Dermis microvascular lymphatic vessel endothelial cell (primary cell): ENCODE results near the gene TMEM269. TPM values are rescaled to one million over a fixed set of nuclear protein-coding genes. Genes with fewer than 3 reads are reported as not detected.
"Not testable (repeated sequence)": the region's sequence is repeated elsewhere in the genome, so short reads cannot be mapped to it uniquely, and the experiment has no call there.

Source experiments
- DNase-seq, 2 donors: peaks; one replicate each; pipeline versions ENCODE4 v3.0.0 to v3.0.0-alpha.2; 2010; ENCODE audit warnings: low read depth in 2 of 2
- total RNA-seq: library from RNA; depleted of rRNA; stranded (reverse); fragments of >200 nt; gene quantifications from 2 replicates; pipeline ENCODE4 v1.2.1, GENCODE V29; 2014

Gene TMEM269
- total RNA-seq, 1 donor from 2014 or later = not detected

DNA sequence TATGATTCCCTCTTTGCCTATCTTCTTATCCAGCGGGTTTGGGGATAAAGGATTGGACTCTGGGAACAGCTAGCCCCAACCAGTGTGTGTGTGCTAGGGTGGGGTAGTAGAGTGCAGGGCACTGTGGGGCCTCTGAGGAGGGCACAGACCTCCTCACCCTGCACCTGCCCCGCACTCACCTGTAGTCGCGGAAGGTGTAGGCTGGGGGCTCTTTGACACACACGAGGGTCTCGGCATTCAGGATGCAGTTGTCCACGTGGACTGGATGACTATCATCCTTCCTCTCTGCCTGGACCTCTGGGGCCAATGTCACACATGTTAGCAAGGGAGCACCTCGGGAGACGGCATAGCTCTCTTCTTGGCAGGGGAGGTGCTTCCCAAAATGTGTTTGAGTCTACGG, 36.8 kb upstream of the TMEM269 start:
- no peak for DNase-seq

DNA sequence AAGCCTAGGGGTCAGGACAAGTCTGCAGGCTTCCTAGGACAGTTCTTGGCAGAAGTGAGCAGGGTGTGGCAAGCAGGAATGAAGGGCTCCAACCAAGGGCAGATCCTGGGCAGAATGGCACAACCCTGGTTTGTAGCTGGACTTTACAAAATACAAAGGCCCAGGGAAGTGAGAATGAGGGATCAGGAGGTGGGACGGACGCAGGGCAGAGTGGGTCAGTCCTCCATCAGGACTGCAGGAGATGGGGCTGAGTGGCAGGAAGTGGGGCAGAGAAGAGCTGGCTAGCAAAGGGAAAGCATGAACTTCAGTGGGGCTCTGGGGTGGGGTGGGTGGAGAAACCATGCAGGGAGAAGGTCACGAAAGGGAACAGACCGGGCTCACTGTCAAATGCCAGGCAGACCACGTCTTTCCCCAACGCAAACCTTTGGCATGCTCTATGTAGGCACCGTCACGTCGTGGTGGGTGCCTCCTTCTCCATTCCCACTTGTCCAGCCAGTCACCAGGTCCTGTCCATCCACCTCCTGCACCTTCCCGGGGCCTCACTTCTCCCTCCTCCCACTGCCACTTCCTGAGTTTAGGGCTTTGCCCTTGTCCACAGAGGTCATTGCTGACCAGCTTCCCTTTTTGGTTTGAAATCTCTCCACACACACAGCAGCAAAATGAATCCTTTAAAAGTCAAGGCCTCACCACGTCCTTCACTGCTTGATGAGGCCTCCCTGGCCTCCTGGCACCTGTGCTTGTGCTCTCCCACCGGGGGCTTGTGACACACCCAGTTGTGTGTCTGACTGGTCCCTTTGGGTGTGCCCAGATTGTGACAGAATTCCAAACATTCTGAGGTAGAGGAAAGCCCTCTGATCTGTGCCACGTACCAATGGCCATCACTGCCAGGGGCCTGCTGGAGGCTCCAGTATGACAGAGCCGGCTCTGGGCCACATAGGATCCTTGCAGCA, 36.1 kb upstream of the TMEM269 start:
- DNase-seq = no peak

DNA sequence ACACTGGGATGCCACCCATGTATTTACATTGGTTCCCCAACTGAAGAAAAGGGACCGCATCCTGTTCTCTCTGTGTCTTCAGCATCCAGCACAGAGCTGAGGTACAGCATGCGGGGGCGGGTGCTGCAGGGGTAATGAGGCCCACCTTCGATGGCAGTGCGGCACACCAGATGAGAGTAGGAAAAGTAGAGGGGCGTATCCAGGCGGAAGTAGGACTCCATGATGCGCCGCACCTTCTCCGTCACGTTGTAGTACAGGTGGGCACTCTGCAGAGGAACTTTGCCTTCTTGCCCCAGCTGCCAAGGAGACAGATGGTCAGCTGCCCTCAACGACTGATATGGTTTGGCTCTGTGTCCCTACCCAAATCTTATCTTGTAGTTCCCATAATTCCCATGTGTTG, 34.8 kb upstream of the TMEM269 start:
- DNase-seq = no peak

DNA sequence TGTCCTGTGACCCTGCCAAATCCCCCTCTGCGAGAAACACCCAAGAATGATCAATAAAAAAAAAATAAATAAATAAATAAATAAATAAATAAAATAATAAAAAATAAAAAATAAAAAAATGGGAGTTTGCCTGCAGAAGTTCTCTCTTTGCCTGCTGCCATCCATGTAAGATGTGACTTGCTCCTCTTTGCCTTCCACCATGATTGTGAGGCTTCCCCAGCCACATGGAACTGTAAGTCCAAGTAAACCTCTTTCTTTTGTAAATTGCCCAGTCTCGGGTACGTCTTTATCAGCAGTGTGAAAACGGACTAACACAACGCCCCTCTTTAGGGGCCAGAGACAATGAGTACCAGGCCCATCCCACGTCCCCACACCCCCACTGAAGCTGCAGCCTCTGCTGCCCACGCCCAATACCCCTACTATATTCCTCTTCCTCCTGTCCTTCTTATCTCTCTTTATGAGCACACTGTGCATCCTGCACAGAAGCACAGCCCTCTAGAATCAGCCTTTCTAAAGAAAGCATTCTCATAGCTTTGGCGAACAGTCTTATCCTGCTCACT, 33.2 kb upstream of the TMEM269 start:
- not testable (repeated sequence) for DNase-seq

DNA sequence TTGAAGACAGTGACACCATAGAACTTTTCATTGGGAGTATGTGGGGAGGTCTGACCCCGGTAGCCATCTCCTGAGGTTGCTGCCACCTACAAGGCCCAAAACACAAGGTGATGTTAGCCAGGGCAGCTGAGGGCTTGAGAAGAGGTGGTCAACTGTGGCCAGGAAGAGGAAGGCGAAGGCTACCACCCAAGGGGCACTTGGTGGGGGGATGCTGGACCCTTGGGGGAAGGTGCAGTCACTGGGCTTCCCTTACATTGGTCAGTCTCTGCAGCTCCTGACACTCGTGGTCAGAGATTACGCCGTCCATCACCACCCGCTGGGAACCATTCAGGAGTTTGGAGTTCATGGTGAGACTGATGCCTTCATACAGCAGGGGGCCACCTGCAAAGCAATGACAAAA, 32.5 kb upstream of the TMEM269 start:
- no peak for DNase-seq

DNA sequence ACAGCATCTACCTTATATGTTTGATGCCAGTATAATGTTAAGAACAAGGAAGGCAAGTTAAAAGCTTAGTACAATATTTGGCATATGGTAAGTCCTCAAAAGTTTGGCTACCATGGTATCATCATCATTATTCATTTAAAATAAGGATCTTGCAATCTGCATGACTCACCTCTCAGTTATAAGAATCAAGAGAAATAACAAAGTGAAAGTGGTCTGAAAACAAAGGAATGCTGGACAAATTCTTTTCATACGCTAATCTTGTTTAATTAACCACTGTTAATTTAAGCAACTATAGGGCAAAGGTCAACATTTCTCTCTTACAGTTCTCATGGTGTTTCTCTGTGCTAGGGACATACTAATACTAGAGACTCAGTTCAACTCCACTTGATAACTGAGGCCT, 31.7 kb upstream of the TMEM269 start:
- DNase-seq = no peak

DNA sequence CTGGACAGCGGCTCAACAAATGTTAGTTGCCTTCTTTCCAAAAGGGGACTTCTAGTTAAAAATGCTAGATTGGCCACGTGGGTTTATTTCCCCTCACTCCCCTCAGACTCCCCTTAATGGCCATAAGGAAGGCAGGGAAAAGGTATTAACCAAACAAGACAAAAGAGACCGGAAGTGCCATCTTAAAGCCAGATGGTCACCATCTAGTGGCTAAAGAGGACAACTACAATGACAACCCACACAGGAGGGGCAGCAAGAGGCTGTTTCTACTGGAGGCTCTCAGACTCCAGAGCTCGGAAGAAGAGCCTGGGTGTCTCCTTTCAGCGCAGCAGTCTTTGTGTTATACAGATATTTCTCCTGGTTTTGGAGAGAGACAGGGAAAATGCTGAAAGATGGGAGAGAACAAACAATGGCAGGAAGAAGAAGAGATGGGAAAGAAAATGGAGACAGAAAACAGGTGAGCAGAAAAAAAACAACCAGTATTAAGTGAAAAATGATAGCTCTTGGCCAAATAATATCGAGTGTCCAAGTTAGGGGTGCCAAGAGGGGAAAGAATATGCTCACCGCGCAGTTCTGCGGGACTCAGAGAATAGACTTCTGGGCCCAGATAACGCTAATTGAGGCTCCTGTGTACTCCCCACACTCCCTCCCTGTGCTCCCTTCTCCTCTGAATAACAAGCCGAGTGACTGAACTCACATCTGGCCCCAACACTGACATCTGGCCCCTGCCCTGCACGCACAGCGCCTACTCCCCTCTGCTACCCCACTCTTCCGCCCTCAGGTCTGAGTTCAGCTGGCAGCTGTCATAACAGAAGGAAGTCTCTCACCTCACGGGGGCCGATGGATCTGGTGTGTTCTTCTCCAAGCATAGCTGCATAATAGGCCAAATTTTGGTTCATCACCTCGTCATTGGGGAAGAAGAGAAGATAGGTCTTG, 27.6 kb upstream of the TMEM269 start:
- DNase-seq = peak; percentile 56 to 74

DNA sequence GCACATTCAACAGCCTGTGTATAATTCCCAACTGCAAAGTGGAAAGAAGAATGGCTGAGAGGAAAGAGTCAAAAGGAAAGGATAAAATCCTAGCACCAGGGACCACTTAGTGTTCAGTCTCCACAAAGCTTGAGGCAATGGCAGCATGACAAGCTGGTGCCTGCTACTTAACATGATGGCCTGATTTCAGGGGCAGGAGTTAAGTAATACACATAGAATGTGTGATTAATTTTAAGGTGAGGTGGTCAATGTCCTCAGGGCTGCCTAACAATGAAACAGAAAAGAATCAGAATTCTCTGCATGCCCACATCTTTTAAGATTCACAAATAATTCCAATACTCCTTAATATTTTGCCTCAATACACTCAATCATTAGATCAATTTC, 26.9 kb upstream of the TMEM269 start:
- DNase-seq = no peak

DNA sequence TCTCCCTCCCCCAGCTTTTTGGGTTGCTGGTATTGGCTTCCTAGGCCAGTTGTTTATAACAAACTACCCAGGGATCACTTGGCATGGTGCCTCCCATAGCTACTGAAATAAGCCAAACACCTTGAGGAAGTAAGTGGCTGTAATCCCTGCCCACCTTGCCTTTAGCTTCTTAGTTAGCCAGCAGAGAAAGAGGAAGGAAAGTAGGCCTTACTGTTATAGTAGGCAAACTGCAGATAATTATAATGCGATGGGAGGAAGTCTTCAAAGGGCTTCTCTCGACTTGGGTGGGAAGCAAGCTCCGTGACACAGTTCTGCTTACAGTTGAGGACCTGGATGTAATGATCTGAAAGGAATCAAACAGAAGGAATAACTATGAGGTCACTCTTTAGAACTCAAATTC, 26.1 kb upstream of the TMEM269 start:
- no peak for DNase-seq

DNA sequence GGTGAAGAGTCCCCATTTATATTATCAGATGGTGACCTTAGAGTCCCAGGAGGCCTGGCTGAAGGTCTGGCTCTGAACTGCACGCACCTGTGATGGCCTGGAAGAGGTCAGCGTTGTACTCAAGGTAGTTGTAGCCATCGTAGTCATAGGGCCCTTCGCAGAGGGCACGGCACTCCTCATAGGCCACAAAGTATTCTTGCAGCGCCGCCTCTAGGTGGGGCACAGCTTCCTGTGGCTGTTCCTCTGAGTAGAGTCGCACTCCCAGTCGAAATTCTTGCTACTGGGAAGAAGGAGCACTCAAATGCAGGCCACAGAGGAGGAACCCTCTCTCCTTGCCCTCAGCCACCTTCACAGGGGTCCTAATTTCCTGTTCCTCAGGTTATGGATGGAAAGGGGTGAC, 25.7 kb upstream of the TMEM269 start:
- no peak for DNase-seq

DNA sequence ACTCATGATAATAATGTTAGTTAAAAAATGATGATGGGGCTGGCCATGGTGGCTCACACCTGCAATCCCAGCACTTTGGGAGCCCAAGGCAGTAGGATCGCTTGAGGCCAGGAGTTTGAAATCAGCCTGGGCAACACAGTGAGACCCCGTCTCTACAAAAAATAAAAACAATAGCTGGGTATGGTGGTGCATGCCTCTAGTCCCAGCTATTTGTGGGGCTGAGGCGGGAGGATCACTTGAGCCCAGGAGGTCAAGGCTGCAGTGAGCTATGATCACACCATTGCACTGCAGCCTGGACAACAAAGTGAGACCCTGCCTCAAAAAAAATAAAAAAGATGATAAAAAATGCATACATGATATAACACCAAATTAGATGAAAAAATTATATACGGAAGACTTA, 23.2 kb upstream of the TMEM269 start:
- DNase-seq = no peak

DNA sequence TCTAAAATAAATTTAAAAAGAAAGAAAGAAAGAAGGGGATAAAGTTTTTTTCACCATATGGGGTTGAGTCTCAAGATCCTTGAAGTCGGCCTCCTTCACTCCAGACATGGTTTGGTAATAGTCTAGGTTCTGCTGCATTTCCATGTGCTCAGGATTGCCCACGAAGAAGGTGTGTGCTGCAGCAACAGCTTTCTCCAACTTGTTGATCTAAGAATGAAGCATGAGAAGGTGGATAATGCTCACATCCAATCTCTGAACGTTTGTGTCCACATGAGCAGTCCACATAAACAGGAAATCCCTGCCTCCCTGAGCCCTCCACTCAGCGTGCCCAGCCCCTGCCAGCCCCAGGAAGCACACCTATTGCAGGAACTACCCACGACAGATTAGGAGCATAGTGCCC, 22.5 kb upstream of the TMEM269 start:
- peak in 1 of 2 donors; percentile 18 for DNase-seq

DNA sequence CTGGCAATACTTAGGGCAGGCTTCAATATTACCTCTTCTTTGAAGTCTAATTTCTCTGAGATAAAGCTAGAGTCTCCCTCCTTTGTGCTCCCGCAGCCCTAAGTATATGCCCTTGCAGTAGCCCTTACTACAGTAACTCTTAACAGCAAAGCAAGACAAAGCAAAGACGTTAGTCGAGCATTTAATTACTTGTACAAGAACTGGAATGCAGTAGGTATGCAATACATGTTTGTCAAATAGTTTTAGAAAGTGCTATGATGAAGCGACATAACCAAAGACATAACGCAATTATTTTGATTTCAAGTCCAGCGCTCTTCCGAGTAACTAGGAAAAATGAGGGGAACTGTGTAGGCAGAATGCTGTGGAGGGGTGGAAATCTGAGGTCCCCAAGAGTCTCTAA, 19.5 kb upstream of the TMEM269 start:
- DNase-seq = no peak

DNA sequence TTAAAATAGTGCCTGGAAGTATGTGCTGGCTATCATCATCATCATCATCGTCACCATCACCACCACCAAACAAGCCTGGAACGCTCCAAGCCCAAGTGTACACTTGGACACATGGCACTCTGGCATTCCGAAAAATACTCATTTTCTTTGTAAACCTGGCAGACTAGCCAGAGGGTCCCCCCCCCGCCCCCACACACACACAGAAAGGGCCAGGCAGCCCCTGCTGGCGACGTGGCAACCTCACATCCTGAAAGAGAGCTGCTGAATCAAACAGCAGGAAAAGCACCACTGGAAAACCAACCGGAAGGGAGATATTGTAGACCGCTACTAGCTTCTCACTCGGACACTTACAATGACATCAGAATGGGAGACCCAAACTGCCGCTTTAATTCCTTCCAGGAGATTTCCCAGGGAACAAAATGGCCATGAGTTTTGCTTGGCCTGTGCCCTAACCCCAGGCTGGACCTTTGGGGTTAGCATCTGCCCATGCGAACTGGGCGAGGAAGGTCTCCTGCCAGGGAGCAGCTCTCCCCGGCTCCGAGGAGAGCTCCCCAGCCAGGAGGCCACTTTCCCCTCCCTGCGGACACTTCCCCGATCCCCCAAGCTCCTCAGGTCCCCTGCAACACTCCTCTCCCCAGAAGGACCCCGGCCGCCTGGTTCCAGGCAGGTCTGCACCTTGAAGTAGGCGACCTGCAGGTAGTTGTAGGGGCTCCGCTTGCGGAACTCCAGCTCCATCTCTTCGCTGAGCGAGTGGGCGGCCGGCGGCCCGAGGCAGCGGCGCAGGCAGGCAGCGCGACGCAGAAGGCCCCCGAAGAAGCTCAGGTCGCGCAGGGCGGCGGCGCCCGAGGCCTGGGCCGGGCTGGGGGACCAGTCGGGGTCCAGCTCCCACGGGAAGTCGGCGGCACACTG, 18.7 kb upstream of the TMEM269 start:
- peak; percentile 48 to 85 for DNase-seq

DNA sequence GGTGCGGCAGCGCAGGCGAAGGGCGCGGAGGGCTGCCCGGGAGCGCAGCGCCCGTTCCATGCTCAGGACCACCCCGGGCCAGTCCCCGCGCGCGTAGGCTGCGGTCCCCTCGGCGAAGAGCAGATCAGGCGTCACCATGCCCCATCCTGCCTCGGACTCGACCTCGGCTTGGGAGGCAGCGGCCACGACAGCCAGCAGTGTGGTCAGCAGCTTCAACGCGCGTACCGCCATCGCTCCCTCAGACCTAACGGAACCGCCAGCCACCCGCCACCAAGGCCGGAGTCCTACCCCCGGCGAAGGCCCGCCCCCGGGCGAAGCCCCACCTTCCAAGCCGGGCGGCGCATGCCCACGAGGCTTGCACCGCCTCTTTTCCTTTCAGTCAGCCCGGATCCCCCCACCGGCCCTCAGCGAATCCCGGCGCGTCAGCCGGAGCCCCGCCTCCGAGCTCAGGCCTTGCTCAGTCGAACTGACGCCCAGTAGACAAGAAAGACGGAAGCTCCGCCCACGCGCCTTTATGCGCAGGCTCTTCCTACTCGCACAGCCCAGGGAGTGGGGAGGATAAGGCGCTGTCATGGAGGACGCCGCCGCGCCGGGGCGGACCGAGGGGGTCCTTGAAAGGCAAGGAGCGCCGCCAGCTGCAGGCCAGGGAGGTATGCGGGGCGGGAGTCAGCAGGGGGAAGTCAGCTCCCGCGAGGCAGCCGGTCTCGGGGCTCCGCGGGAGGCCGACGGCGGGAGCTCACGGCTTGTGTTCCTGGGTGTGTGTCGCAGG, 17.9 kb upstream of the TMEM269 start, which contains the start of the genes C1orf50 and P3H1:
TSS of gene C1orf50 (plus strand) at position 509 of the 769 bp plus-strand sequence. CDS start at position 572, 63 bp downstream.
TSS of gene P3H1 (minus strand) at position 288 of the 769 bp plus-strand sequence. CDS start at position 231, 57 bp downstream.
- peak; percentile 96 to 99 for DNase-seq

DNA sequence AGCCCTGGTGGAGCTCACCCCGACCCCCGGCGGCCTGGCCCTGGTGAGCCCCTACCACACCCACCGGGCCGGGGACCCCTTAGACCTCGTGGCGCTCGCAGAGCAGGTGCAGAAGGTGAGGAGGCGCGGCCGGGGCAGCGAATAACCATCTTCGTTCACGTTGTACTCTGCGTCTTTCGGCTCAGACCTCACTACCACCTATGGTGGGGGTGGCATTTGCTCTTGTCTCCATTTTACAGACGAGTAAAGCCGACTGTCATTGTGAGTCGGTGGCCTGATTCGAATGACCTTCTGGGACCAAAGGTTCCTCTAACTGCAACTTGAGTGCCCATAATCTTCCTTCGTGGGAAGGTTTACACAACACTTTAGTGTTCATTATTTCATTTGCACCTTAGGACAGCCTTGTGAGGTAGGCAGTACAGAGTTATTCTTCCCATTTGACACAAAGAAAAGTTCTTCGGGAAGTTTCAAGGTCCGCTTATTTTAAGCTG, 17.2 kb upstream of the TMEM269 start:
- no peak for DNase-seq

DNA sequence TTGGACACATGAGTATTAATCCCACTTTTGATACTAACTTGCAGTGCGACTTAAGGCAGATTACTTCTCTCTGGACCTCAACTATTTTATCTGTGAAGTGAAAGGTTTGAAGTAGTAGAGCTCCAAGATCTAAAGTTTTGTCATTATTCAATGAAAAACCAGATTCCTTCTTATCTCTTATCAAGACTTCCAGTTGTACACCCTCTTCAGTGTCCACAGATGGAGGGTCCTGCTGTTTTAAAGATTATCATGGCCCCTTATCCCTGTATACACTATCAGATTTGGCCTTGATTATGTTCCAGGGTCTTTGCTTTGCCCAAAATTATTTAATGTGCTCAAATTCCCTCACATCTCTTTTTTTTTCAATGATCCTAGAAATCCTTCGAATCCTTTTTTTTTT, 16.6 kb upstream of the TMEM269 start:
- DNase-seq = no peak

DNA sequence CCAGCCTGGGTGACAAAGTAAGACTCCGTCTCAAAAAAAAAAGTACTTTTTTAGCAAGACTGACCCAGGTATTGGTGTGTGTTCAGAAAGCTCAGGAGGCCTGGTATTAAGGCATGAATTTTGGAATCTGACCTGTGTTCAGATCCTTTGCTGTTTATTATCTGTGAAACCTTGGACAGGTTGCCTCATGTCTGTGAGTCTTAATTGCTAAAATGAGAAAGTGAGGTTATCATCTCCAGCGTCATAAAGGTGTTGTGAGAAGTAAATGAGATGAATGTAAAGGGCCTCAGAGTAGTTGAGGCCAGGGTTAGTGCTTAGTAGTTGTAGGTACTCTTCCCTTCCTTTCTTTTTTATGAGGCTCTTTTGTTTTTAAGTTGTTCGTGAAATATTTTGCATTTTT, 15.0 kb upstream of the TMEM269 start:
- DNase-seq = no peak

DNA sequence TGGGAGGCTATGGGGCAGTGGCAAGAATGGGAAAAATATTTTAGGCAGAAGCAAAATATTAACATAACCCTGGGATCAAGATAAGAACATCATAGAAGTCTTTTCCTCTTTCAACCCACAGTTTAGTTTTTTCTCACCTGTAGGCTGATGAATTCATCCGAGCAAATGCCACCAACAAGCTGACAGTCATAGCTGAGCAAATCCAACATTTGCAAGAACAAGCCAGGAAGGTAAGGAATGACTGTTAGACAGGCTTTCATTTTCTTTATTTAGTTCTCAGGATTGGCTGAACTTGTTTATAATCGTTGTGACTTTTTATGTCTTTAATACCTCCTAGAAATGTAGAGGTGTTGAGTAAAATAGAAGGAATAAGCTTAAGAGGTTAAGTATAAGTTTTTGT, 11.4 kb upstream of the TMEM269 start:
- DNase-seq = no peak
